K562 (cell line): ENCODE measurements around the gene MTFR2. TPM values are rescaled to one million over a fixed set of nuclear protein-coding genes. Genes with fewer than 3 reads are reported as not detected.
A peak's percentile ranks its signal among the peaks of the same experiment; 100 is the strongest.

Experiments used
- ASH1L ChIP-seq: fragments of 450-650 bp; IDR thresholded peaks from 2 replicates; pipeline ENCODE4 v1.6.1; 2018; ENCODE audit warnings: borderline replicate concordance, mild to moderate bottlenecking, low read depth; ENCODE audit not compliant: partially characterized antibody
- BRCA1 ChIP-seq, 2 experiments: fragments of 450-650 bp in 1 of 2; sonication (generic) in 1 of 2; formaldehyde crosslinking in 1 of 2; IDR thresholded peaks; 2 replicates each; pipeline versions ENCODE4 v1.5.0 to v1.6.1; 2017 to 2020; ENCODE audit warnings: mild to moderate bottlenecking in 1 of 2, missing genetic modification reagents in 1 of 2
- CSDE1 ChIP-seq, 2 experiments: fragments of 450-650 bp; IDR thresholded peaks; 2 replicates each; pipeline ENCODE4 v1.6.1; 2016; ENCODE audit warnings: mild to moderate bottlenecking in 1 of 2
- E2F6 ChIP-seq, 2 experiments: IDR thresholded peaks; 2 replicates each; pipeline ENCODE4 v1.6.1; 2011; ENCODE audit warnings: borderline replicate concordance in 1 of 2, control low read depth in 1 of 2, low read depth in 1 of 2, low read length in 1 of 2, mild to moderate bottlenecking in 1 of 2, mixed read lengths in 1 of 2, moderate library complexity in 1 of 2; ENCODE audit not compliant: insufficient read depth in 1 of 2, insufficient read length in 1 of 2, poor library complexity in 1 of 2, severe bottlenecking in 1 of 2; ENCODE audit errors: extremely low read depth in 1 of 2
- HOMEZ ChIP-seq: fragments of 250-450 bp; sonication (Bioruptor Pico); IDR thresholded peaks from 2 replicates; pipeline ENCODE4 v1.4.0; 2020; ENCODE audit warnings: mild to moderate bottlenecking, moderate library complexity
- NCOA6 ChIP-seq: fragments of 450-650 bp; IDR thresholded peaks from 2 replicates; pipeline ENCODE4 v1.6.1; 2017; ENCODE audit warnings: mild to moderate bottlenecking
- PKNOX1 ChIP-seq: fragments of 450-650 bp; IDR thresholded peaks from 2 replicates; pipeline ENCODE4 v1.6.1; 2016
- POLR2A ChIP-seq: fragments of 450-650 bp; conservative IDR thresholded peaks from 2 replicates; pipeline ENCODE4 v1.6.1; 2016
- RHOXF2B ChIP-seq: fragments of 250-450 bp; sonication (Bioruptor Pico); conservative IDR thresholded peaks from 2 replicates; pipeline ENCODE4 v1.5.1; 2021
- SMC3 ChIP-seq: conservative IDR thresholded peaks from 2 replicates; pipeline ENCODE4 v1.6.1; 2011; ENCODE audit warnings: low read depth, low read length, improper control_type of control experiment; ENCODE audit not compliant: insufficient read depth
- STAT5A ChIP-seq: IDR thresholded peaks from 2 replicates; pipeline ENCODE4 v1.6.1; 2012; ENCODE audit warnings: low read length, inconsistent platforms, borderline replicate concordance
- TAF1 ChIP-seq: IDR thresholded peaks from 2 replicates; pipeline ENCODE4 v1.6.1; 2011; ENCODE audit warnings: mild to moderate bottlenecking, low read length, moderate library complexity; ENCODE audit not compliant: insufficient read depth, control insufficient read depth, severe bottlenecking; ENCODE audit errors: extremely low read depth
- TCF7 ChIP-seq: sonication (generic); IDR thresholded peaks from 2 replicates; pipeline ENCODE4 v1.6.1; 2016; ENCODE audit warnings: antibody characterized with exemption, borderline replicate concordance
- TFAM ChIP-seq: fragments of 250-450 bp; sonication (Bioruptor Pico); conservative IDR thresholded peaks from 2 replicates; pipeline ENCODE4 v1.5.0; 2021; ENCODE audit warnings: mild to moderate bottlenecking, moderate library complexity
- TRIM28 ChIP-seq: fragments of 450-650 bp; IDR thresholded peaks from 2 replicates; pipeline ENCODE4 v1.6.1; 2017
- ZHX1 ChIP-seq: fragments of 150-350 bp; conservative IDR thresholded peaks from 2 replicates; pipeline ENCODE4 v1.6.1; 2014; ENCODE audit warnings: low read length
- ZNF12 ChIP-seq: sonication (generic); formaldehyde crosslinking; IDR thresholded peaks from 2 replicates; pipeline ENCODE4 v1.4.0; 2020; ENCODE audit warnings: mild to moderate bottlenecking, missing genetic modification reagents
- ZNF197 ChIP-seq: fragments of 200-800 bp; sonication (Bioruptor generic); IDR thresholded peaks from 2 replicates; pipeline ENCODE4 v1.6.1; 2016; ENCODE audit warnings: low read depth, missing genetic modification characterization, missing compliant biosample characterization
- ZNF512 ChIP-seq: IDR thresholded peaks from 2 replicates; pipeline ENCODE4 v1.6.1; 2016; ENCODE audit warnings: missing genetic modification characterization, missing compliant biosample characterization
- ZNF75A ChIP-seq: fragments of 450-650 bp; formaldehyde crosslinking; IDR thresholded peaks from 2 replicates; pipeline ENCODE4 v1.4.0; 2020; ENCODE audit warnings: mild to moderate bottlenecking
- ZSCAN29 ChIP-seq: fragments of 450-650 bp; IDR thresholded peaks from 2 replicates; pipeline ENCODE4 v1.6.1; 2017
- polyA plus RNA-seq, 8 experiments: library from polyadenylated mRNA; depleted of rRNA in 4 of 8; stranded (reverse) in 5 of 8; unstranded in 3 of 8; fragments of >200 nt; fragmentation: Nextera tagmentation in 2 of 8; fragmentation: Illumina TruSeq in 1 of 8; extraction: Ambion mirVana in 2 of 8; extraction: Trizol in 1 of 8; gene quantifications; 2 replicates each; pipeline versions ENCODE4 v1.2.1 to v1.2.3, GENCODE V29; 2011 to 2014; ENCODE audit warnings: inconsistent platforms in 1 of 8, missing spikeins in 1 of 8
- total RNA-seq, 7 experiments: library from RNA; depleted of rRNA in 6 of 7; stranded (reverse); fragments of >200 nt in 6 of 7; fragmentation: Illumina TruSeq in 2 of 7; extraction: Trizol in 2 of 7; gene quantifications; 2 replicates each; pipeline versions ENCODE4 v1.2.1 to v1.2.3, GENCODE V29; 2011 to 2021; ENCODE audit warnings: low replicate concordance in 1 of 7

The MTFR2 gene
- total and polyA plus RNA-seq, 9 of the 15 experiments (the other 6 are each of a cell fraction or from before 2014, with no cell fraction given): 10.1 to 63.3 (median 45.9) TPM

- TF ChIP-seq TRIM28 (peak; percentile 32; the same call in 1 of the 2 replicates), ZNF197 (no peak), BRCA1 (IDR thresholded peaks at IDR 0.05) (no peak), BRCA1 (CRISPR knock-in tag; IDR thresholded peaks at IDR 0.05) (no peak), NCOA6 (no peak), ASH1L (no peak), TCF7 (no peak), SMC3 (no peak), HOMEZ (CRISPR knock-in tag) (no peak), ZSCAN29 (no peak), TAF1 (no peak), TFAM (CRISPR knock-in tag) (no peak), POLR2A (no peak), ZNF12 (CRISPR knock-in tag) (no peak), PKNOX1 (peak; percentile 67), ZHX1 (no peak), CSDE1 (IDR thresholded peaks at IDR 0.05) (peak; percentile 61 to 70; a peak in 2 of 4 replicates), ZNF75A (CRISPR knock-in tag) (no peak), STAT5A (no peak), E2F6 (IDR thresholded peaks at IDR 0.05; ENCODE audit: borderline replicate concordance in 1 of 2, extremely low read depth in 1 of 2, insufficient read depth in 1 of 2, insufficient read length in 1 of 2, low read depth in 1 of 2, low read length in 1 of 2, poor library complexity in 1 of 2, severe bottlenecking in 1 of 2) (no peak), ZNF512 (tag) (no peak), RHOXF2B (CRISPR knock-in tag) (no peak)
Measured at GRCh38 chr6:136288566-136289326, 38.6 kb upstream of the MTFR2 start (continued).
